ENCODE results near the gene VANGL1.

Gene VANGL1

DNA sequence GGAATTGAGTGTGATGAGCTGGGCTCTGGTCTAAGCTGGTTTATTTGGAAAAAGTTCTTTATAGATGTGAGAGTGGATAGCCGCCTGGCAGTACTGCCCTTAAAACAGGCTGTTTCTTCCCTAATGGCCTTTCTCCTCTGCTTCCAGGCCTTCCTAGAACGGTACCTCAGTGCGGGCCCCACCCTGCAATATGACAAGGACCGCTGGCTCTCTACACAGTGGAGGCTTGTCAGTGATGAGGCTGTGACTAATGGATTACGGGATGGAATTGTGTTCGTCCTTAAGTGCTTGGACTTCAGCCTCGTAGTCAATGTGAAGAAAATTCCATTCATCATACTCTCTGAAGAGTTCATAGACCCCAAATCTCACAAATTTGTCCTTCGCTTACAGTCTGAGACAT lies 49.2 kb downstream of the VANGL1 start:
- no peak for DNase-seq
- intact Hi-C loops (cut with DNase I), result no loop called here

DNA sequence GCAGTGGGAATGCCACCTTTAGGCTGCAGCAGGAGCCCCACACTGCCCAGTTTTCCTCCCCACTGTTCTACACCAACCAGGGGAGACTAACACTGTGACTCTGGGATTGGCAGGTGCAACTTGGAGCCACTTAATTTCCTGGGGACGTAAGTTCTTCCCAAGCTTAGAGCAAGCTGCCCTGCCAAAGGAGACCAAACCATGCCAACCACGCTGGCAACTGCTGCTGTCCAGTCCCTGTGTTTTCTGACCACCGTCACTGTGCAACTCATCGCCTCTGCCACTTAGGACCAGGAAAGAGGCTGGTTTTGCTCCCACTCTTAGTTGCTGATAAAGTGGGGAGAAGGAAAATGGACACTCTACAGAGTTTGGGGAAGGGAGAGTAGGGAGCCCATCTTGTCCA lies 50.5 kb downstream of the VANGL1 start:
- no peak for DNase-seq
- intact Hi-C loops (cut with DNase I), result no loop called here

DNA sequence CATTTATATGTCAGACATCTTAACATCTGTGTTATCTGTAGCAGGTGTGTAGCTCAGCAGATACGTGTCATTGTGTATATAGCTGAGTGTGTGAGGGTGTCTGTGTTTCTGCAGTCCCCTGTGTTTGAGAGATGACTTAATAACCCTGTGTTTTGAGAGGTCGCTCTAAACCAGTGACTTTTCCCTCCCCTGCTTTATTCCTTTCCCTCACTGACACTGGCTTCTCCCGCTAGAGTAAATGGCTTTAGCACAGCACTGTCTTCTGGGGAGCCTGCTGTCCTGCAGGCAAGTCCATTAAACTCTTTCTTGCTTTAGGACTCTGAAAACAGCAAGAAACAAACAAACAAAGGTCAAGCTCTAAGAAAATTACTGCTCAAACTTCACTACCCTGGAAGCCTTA lies 53.0 kb downstream of the VANGL1 start:
- DNase-seq, result no peak
- intact Hi-C loops (cut with DNase I), result no loop called here

DNA sequence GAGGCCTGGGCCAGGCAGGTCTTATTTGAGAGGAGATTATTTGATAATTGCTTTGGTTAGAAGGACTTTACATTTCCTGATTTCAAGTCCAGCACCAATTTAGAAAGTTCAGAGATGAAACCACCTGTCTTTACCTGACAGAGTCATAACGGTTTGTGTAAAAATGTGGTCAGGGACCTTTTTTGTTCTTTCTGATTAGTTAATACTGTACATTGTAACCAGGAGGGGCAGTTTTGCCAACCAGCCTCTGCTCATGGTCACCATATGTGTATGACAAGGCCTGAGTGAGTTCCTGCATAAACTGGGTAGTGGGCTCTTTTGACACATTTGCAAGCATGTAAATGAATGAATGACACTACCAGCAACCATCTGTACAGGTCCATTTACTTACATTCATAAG lies 55.8 kb downstream of the VANGL1 start:
- intact Hi-C loops (cut with DNase I), result no loop called here
- DNase-seq, result no peak

DNA sequence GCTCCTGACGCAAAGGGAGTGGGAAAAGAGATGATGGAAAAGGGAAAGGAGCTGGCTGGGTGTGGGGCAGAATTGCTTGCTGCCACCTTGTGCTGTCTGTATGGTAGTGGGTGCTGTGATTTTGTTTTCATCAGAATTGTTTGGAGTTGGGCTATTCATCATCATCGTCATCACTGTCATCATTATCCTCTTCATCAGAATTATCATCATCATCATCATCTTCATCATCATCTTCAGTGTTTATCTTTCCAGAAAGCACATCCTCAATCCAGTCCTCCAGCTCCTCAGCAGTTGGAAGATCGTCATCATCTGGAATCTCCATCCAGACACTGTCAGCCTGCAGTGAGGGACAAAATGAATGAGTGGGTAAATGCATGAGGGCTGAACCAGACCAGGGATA lies 59.3 kb downstream of the VANGL1 start:
- DNase-seq, result no peak
- intact Hi-C loops (cut with DNase I), result no loop called here

DNA sequence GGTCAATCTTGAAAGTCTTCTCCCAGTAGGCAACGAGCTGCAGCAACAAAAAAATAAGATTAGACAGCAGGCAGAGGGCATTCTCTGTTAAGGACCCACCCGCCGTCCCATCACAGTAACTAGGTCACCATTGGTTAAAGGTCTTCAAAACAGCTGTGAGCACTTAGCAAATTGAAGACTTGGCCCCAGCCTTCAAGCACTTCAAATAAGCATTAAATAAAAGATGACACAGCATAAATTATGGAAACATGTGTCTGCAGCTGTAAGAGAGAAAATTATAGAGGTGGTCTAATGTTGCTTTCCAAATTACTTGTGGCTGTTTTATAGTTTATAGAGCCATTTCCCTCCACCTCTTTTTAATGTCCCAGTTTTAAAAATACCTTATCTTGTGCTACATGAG lies 61.2 kb downstream of the VANGL1 start:
- no peak for DNase-seq
- intact Hi-C loops (cut with DNase I), result no loop called here

DNA sequence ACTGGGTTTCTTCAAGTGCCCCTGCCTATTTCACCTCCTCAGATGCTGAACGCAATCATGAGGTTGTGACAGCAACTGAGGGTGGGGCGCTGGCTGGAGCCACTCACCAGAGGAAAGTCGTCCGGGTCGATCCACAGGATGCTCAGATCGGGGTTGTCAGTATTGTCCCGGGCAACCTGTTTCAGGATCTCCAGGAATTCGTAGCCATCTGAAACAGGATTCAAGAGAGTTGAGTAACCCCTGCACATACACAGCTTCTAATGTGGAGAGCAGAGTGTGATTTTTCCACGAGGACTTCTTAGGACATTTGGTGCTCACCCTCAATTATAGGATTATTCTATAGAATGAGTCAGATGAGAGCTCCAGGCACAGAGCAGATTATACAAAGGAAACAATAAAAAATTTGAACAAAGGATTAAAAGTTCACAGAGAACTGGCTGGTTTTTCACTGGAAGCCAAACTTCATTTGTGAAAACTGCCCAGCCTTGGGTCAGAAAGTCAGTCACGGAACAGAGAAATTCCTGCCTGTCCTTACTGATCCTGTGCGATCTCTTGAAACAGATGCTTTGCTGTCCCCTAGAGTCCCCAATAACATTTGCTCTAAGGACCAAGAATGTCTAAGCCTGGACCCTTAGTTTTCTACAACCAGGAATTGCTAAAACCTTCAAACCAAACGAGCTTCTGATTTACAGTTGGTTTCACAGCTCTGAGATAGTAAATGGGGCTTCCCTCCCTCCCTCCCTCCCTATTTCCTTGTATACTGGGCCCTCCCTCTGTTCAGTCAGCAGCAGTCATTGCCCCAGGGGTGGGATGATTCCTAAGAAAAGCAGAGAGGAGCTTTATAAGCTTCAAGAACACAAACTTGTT lies 63.5 kb downstream of the VANGL1 start:
- no peak for DNase-seq
- intact Hi-C loops (cut with DNase I), result no loop called here

DNA sequence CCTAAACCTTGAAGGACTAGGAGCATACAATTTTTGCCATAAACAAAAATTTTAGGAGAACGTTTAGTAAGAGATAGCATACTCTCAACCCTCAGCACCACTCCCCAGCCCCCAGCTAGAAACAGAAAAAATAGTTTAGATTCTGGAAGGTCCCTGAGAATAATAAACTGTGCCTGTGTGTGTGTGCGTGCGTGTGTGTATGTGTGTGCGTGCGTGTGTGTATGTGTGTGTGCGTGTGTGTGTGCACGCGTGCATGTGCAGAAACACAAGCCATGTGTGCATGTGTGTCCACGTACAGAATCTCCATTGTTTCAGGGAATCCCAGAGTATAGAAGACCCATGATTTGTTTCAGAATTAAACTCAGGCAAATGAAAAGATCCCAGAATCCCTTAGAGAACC lies 64.2 kb downstream of the VANGL1 start:
- no peak for DNase-seq
- intact Hi-C loops (cut with DNase I), result no loop called here

DNA sequence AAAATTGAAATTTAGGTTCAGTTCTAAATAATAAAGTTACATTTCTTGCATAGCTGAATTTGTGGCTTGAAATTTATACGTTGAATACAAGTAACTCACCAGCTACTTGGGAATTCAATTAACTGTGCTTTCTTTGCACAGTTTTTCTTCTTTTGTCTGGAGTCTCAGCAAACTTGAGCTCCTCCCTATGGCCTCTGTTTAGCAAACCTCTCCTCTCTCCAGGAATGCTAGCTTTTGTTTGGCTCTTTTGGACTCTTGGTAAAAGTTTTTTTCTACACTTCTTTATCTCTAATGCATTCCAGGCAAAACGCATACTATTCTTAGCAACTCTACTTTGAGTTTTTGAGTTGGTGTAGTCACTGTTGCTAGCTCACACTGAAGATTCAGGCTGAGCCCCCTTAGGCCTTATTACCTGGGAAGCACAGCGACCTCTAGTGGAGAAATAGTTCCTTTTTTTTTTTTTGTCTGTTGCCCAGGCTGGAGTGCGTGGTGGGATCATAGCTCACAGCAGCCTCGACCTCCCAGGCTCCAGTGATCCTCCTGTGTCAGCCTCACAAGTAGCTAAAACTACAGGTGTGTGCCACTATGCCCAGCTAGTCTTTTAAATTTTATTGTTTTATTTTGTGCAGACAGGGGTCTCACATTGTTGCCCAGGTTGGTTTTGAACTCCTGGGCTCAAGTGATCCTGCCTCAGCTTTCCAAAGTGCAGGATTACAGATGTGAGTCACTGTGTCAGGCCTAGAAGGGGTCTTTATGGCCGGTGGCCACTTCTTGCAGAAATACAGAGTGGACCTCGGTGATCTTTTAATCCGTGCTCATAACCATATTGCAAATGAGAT lies 65.0 kb downstream of the VANGL1 start:
- DNase-seq, result no peak
- intact Hi-C loops (cut with DNase I), result no loop called here

DNA sequence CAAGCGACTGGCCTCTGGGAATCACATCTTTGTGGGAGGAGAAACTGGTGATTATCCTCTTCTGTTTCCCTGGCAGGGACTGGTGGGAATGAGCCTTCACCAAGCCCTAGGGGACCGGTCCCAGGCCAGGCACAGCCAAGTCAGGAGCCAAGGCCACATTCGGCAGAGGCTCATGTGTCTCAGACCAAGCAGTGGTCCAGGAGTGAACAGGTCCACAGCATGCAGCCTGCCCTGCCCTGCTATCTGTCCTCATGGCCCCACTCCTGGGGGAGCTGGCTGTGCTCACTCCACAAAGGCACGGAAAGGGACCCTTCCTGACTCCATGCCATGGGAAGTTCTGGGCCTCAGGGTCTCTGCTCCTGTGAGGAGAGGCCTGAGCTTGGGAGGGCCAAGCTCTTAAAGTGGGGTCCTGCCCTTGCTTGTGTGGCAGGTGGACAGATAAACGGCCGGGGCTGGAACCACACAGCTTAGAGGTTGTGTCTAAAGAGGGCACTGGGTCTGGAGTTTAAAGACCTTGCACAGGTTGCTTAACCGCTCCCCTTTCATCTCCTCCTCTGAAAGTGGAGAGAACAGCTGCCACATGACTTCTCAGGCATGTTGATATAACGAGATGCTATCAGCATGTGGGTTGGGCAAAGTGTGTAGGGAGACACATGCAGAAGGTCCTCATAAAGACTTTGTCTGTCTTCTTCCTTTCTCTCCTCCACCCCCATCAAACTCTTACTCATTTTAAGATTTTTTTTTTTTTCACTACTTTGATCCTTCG lies 69.3 kb downstream of the VANGL1 start:
- intact Hi-C loops (cut with DNase I), result no loop called here
- peak in 1 of 10 donors; percentile 51 for DNase-seq

DNA sequence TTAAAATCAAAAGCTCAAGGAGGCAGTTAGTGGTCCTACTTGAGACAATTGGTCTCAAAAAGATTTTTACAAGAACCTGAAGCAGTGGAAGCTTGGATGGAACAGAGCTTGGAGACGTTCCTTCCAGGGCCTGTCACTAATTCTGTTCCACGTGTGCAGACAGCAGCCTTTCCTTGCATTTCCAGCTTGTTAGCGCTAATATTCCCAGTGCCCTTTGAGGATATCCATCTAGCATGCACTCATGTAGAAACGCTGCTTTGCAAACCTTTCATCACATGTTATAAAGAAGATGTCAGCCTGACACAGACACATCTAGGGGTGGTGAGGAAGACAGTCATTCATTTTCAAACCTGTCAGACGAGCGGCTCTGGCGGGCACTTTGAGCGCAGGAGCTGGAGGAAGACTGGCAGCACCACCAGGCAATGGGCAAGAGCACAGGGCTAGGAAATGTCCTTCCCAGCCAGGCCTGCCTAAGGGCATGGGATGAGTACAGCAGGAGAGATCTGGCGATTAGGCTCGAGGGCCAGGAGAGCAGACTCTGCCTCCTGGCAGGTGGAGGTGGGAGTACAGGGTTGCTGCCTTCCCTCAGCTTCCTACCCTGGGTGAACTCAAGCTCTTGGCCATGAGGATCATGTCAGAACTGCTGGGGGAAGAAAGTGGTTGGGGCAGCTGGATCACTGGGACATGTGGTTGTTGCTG lies 71.3 kb downstream of the VANGL1 start:
- intact Hi-C loops (cut with DNase I), result no loop called here

DNA sequence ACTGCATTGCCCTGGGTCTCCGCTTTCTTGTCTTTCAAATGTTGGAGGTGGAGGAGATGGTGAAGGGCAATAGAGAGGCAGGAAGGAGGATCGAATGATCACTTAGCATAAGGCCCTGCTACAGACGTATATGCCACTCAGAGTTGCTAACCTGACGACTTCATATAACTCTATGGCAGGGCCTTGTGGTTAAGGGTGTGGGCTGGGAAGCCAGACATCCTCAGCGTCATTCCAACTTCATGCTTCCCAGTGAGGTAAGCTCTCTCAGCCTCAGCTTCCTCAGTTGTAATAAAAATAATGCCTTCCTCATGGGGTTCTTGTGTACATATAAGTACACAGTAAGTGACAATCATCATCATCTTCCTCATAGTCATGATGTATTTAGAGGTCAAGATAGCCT lies 72.1 kb downstream of the VANGL1 start:
- intact Hi-C loops (cut with DNase I), result no loop called here
- DNase-seq, result no peak

More for the DNA sequence above, 71.3 kb downstream of the VANGL1 start:
- DNase-seq, result peak in 1 of 10 donors; percentile 43

DNA sequence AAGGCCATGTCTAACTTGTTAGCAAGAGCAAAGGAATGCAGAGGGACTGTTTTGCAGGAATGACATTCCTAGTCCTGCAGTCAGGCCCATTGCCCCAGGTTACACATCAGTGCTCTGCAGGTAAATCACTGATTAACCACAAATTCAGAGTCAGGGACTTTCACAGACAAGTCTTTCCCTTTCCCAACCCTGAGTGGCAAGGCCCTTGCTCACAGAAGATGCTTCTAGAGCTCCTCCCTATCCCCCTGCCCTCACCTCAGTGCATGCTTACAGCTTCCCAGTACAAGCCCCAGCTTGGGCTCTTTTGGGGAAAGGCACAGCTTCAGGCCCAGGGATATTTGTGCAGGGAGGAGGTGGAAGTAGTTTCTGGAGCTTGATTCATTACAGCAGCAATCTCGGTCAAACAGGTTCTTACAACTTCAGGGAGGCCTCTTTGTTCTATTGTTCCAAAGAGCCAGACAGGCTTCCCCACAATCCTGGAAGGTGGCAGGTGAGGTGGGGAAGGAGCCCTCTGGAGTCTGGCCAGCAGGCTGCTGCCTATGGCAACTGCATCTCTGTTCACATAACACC lies 72.9 kb downstream of the VANGL1 start:
- no peak for DNase-seq
- intact Hi-C loops (cut with DNase I), result loop anchor here (5.0 kb wide), 2 partner anchors 58 to 783 kb away; no protein-coding TSS in a partner anchor

DNA sequence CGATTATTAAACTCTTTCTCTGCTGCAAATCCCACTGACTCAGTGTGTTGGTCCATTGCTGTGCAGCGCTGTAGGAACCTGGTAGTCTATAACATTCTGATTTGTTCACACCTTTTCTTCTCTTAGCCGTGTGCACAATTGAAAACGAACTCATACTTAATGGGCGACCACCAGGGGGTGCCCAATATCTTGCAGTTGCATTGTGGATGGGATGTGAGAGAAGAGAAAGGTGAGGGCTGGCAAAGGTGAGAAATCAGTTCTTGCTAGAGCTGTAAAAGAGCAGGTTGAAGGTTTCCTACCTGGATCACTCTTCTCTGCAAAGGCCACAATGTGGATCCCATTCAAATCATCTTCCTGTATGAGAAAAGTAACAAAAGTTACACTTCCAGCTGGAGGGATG lies 75.8 kb downstream of the VANGL1 start:
- DNase-seq, result peak in 7 of 10 donors; percentile 30 to 87 (median 47)
- intact Hi-C loops (cut with DNase I), result loop anchor here (5.0 kb wide), 2 partner anchors 55 to 780 kb away; no protein-coding TSS in a partner anchor

DNA sequence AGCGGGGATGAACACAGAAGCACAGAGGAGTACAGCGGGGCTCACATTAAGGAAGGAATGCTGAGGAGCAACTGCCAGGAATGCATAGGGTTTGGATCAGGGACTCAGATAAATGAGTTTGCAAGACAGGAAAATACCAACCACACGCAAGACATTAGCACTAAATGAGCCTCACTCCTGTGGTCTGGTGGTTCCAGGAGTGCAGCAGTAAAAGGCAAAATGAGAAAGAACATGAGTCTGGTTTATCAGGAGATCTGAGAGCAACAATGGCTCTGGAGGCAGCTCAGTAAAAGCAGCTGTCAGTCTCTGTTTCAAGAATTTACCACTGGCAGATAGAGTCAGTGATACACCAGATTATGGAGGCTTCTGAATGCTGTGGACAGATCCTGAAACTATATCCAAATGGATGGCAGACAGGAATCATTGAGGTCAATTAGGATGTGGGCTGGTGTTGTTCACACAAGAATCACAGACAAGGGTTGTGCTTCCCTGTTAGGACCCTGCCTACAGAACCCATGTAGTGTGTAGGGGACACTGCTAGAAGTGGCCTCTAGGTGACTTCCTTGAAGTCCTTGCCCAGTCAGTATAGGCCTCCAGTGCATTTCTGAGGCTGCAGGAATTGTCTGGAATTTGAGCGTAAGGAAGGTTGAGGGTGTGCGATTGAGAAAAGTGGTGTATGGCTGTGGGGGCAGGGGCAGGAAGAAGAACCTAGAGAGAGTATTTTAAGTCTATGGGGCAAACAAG lies 76.4 kb downstream of the VANGL1 start:
- intact Hi-C loops (cut with DNase I), result loop anchor here (5.0 kb wide), 2 partner anchors 54 to 779 kb away; no protein-coding TSS in a partner anchor
- no peak for DNase-seq

DNA sequence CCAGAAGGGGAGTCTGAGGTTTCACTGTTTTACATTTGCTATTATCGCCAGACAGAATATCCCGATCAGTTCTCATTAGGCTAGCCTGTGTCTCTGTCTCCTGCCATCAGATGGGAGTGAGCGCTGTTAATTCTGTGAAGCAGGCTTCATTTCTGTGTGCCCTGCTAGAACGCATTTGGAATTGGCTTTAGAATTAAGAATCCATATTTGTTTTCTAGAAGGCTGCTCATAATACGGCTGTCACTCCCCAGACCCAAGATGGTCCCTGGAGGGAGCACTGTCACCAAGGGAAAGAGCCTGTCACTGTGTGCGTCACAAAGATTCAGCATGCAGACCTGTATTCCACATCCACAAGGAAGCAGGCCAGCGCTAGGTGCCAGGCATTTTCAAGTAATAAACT lies 77.5 kb downstream of the VANGL1 start:
- intact Hi-C loops (cut with DNase I), result loop anchor here (5.0 kb wide), 2 partner anchors 53 to 778 kb away; no protein-coding TSS in a partner anchor
- DNase-seq, result no peak

DNA sequence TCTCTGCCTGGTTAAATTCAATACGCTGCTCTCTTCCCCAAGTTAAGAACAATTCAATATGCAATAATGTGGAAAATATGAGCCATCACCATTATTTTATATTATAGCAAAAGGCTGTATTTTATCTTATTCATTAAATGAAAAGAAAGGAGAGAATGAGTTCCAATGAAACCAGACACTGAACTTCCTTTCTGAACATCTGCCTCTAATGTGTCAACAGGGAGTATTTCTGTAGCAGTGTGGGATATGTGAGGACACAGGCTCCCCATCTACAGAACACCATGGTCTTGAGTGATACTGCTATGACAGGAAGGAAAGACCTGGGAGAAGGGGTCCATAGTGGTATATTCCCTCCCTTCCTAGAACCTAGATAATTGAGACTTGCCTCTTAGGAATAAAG lies 80.5 kb downstream of the VANGL1 start:
- no peak for DNase-seq
- intact Hi-C loops (cut with DNase I), result no loop called here

DNA sequence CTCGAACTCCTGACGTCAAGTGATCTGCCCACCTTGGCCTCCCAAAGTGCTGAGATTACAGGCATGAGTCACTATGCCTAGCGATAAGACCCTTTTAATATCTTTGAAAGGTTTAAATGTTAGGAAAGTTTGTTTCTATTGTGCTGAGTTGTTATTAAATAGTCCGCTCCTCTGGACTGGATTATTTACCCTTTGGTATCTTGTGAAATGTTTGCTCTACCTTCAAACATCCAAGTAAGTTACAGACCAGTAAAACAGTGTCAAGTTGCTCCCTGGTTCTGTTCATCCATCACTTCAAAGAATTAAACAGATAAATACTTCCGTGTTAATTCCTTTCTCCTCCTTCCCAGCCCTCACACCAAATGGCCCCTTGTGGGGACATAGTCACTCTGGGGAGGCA lies 82.0 kb downstream of the VANGL1 start:
- intact Hi-C loops (cut with DNase I), result no loop called here
- no peak for DNase-seq

DNA sequence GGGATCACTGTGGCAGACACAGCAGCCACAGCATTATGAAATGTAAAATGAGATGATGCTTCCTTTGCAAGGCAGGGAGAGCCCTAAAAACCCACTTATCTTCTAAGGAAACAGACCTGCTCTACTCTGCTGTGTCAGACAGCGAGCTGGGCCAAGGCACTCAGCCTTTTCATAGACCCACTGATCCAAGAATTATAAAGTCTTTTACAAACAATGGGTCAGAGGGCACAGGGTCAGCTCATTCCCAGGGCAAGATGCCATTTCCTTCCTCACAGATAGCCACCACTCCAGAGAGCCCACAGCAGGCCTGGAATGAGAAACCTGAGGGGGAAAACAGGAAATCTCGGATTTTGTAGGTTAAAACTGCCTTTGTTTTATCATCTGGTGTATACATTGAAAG lies 83.8 kb downstream of the VANGL1 start:
- DNase-seq, result no peak
- intact Hi-C loops (cut with DNase I), result no loop called here
